Activated naive CD4-positive, alpha-beta T cell treated with Interleukin-2 at 50 U/mL for 16 hours (primary cell): ENCODE measurements around the gene RMND1.
"Not testable (repeated sequence)": the region's sequence is repeated elsewhere in the genome, so short reads cannot be mapped to it uniquely, and the experiment has no call there.

Source experiments
- DNase-seq: peaks from one replicate; pipeline ENCODE4 v3.0.0-alpha.2; 2020

Gene RMND1

GRCh38 chr6:151451417-151451949 lies 443 bp downstream of the RMND1 start:
- DNase-seq: no peak

- DNase-seq: not testable (repeated sequence)
These were observed 998 bp downstream of the RMND1 start for GRCh38 chr6:151450928-151451327.

GRCh38 chr6:151448623-151449022 lies 3.3 kb downstream of the RMND1 start:
- DNase-seq: no peak

- no peak for DNase-seq
These were observed 4.7 kb downstream of the RMND1 start for GRCh38 chr6:151447237-151447636.

GRCh38 chr6:151445482-151445881 lies 6.4 kb downstream of the RMND1 start:
- no peak for DNase-seq

- no peak for DNase-seq
These were observed 7.9 kb downstream of the RMND1 start for GRCh38 chr6:151443911-151444621.

- DNase-seq: no peak
These were observed 8.5 kb downstream of the RMND1 start for GRCh38 chr6:151443454-151443853.

GRCh38 chr6:151442371-151442770 lies 9.6 kb downstream of the RMND1 start:
- DNase-seq: no peak

GRCh38 chr6:151441390-151442166 lies 10.3 kb downstream of the RMND1 start:
- DNase-seq: no peak

GRCh38 chr6:151440930-151441329 lies 11.0 kb downstream of the RMND1 start:
- DNase-seq: no peak

GRCh38 chr6:151440498-151440897 lies 11.4 kb downstream of the RMND1 start:
- no peak for DNase-seq

GRCh38 chr6:151437401-151437800 lies 14.5 kb downstream of the RMND1 start:
- DNase-seq: no peak

- DNase-seq: no peak
These were observed 15.1 kb downstream of the RMND1 start for GRCh38 chr6:151436802-151437201.

- no peak for DNase-seq
These were observed 15.6 kb downstream of the RMND1 start for GRCh38 chr6:151436300-151436699.

- DNase-seq: no peak
These were observed 17.6 kb downstream of the RMND1 start for GRCh38 chr6:151434369-151434768.

GRCh38 chr6:151432651-151433050 lies 19.3 kb downstream of the RMND1 start:
- no peak for DNase-seq

- no peak for DNase-seq
These were observed 20.6 kb downstream of the RMND1 start for GRCh38 chr6:151431337-151431736.

- DNase-seq: no peak
These were observed 21.0 kb downstream of the RMND1 start for GRCh38 chr6:151430886-151431285.

- DNase-seq: no peak
These were observed 23.7 kb downstream of the RMND1 start for GRCh38 chr6:151428093-151428735.

GRCh38 chr6:151425561-151425960 lies 26.4 kb downstream of the RMND1 start:
- DNase-seq: no peak

- no peak for DNase-seq
These were observed 28.9 kb downstream of the RMND1 start for GRCh38 chr6:151422981-151423380.

- DNase-seq: no peak
These were observed 34.4 kb downstream of the RMND1 start for GRCh38 chr6:151417477-151417876.

GRCh38 chr6:151414641-151415260 lies 37.2 kb downstream of the RMND1 start:
- no peak for DNase-seq
